ENCODE data around the gene CAVIN3. TPM values are rescaled to one million over a fixed set of nuclear protein-coding genes. Genes with fewer than 3 reads are reported as not detected.

CAVIN3 gene
- total and polyA plus RNA-seq, 2 of the 8 experiments (the other 6 are each of a cell fraction or from before 2014, with no cell fraction given) = 17.7 to 26.4 TPM

DNA sequence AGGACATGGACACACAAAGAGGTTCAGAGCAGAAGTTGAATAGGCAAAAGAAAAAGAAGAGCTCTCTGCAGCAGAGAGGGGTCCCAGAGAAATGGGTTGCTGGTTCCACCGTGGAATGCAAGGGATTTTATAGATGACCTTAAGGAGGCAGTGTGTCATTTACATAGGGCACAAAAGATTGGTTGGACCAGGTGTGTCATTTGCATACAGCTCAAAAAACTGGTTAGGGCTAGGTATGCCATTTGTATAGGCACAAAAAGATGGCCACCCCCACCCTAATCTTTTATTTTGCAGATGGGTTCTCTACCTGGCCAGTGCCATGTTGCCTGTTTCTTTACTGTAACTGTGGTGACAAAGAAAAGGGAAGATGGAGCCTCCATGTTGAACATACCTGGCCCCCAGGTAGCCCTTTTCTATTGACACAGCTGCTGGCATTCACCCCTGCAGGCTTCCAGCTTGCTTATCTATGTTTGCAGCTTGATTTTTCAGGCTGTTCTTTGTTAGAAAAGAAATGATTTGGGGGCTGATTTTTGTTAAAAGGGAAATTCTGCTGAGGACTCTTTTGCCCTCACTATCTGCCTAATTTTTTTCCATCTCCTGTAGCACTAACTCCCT lies 3.1 kb upstream of the CAVIN3 start (continued):
- no peak for TF ChIP-seq CHD7 (IDR thresholded peaks at IDR 0.05; ENCODE audit: insufficient replicate concordance, low read length)
- no peak for TF ChIP-seq NANOG (IDR thresholded peaks at IDR 0.05; ENCODE audit: insufficient read depth, low read depth, low read length, poor library complexity, severe bottlenecking)
- TF ChIP-seq, protein P1, sequence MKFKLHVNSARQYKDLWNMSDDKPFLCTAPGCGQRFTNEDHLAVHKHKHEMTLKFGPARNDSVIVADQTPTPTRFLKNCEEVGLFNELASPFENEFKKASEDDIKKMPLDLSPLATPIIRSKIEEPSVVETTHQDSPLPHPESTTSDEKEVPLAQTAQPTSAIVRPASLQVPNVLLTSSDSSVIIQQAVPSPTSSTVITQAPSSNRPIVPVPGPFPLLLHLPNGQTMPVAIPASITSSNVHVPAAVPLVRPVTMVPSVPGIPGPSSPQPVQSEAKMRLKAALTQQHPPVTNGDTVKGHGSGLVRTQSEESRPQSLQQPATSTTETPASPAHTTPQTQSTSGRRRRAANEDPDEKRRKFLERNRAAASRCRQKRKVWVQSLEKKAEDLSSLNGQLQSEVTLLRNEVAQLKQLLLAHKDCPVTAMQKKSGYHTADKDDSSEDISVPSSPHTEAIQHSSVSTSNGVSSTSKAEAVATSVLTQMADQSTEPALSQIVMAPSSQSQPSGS (IDR thresholded peaks at IDR 0.05; ENCODE audit: low read length) = no peak
- TF ChIP-seq SRF (IDR thresholded peaks at IDR 0.05; ENCODE audit: low read depth, low read length) = no peak
- TF ChIP-seq KDM5A (IDR thresholded peaks at IDR 0.05; ENCODE audit: low read length) = no peak
- TF ChIP-seq SIRT6 (IDR thresholded peaks at IDR 0.05; ENCODE audit: low read length) = no peak
- peak; percentile 53; the same call in 1 of the 2 replicates for TF ChIP-seq TAF1 (IDR thresholded peaks at IDR 0.05; ENCODE audit: low read depth, low read length)
- TF ChIP-seq TBP (IDR thresholded peaks at IDR 0.05; ENCODE audit: low read depth, low read length) = peak; percentile 83
- TF ChIP-seq ASH2L (IDR thresholded peaks at IDR 0.05; ENCODE audit: low read length) = peak; percentile 68

Data from H1 (cell line).